Panc1 (cell line): ENCODE results near the gene FARSA. TPM values are rescaled to one million over a fixed set of nuclear protein-coding genes. Genes with fewer than 3 reads are reported as not detected.

ENCODE experiments used
- ATAC-seq: fragments of 200-7000 bp; cut with Tn5 transposase; 2 replicates; pipeline ENCODE4 v1.9.1; 2020; ENCODE audit warnings: mild to moderate bottlenecking, moderate library complexity
- BruUV-seq: library from RNA; stranded (reverse); fragments of 400-500 nt; replicated peaks from 2 replicates; lab custom pipeline; 2021; lab: Mats Ljungman, UMichigan
- CTCF ChIA-PET: fragments of 300-600 bp; sonication (Branson Sonifier 250); formaldehyde crosslinking; loops from one replicate; lab custom pipeline; 2022; ENCODE audit warnings: antibody characterized with exemption; lab: Charles Lee
- POLR2A ChIA-PET: fragments of 300-600 bp; sonication (Branson Sonifier 250); formaldehyde crosslinking; loops from one replicate; lab custom pipeline; 2022; ENCODE audit warnings: antibody characterized with exemption; lab: Charles Lee
- DNase-seq: peaks from one replicate; pipeline ENCODE4 v3.0.0-alpha.2; 2010; ENCODE audit warnings: low read depth, low spot score
- H3K27ac ChIP-seq: 2 replicates; pipeline ENCODE4 v1.5.1; 2011; ENCODE audit warnings: mild to moderate bottlenecking, low read length, inconsistent platforms
- H3K27me3 ChIP-seq: fragments of 200-500 bp; sonication (Bioruptor generic); 2 replicates; pipeline ENCODE4 v1.6.0; 2014; ENCODE audit warnings: low read length, inconsistent platforms; ENCODE audit not compliant: control insufficient read depth, insufficient read depth
- H3K36me3 ChIP-seq: fragments of 200-500 bp; sonication (Bioruptor generic); 2 replicates; pipeline ENCODE4 v1.5.1; 2014; ENCODE audit warnings: inconsistent platforms, mild to moderate bottlenecking, low read length, moderate library complexity; ENCODE audit not compliant: control insufficient read depth, insufficient read depth
- H3K4me1 ChIP-seq: 2 replicates; pipeline ENCODE4 v1.5.1; 2011; ENCODE audit warnings: inconsistent platforms, mild to moderate bottlenecking, low read length, moderate library complexity; ENCODE audit not compliant: control insufficient read depth, insufficient read depth
- H3K4me3 ChIP-seq, 2 experiments: 2 replicates each; pipeline ENCODE4 v1.5.1; 2011 to 2012; ENCODE audit warnings: low read depth in 2 of 2, low read length in 2 of 2, mild to moderate bottlenecking in 2 of 2, inconsistent platforms in 1 of 2, moderate library complexity in 1 of 2
- H3K9me3 ChIP-seq: fragments of 200-500 bp; sonication (Bioruptor generic); 2 replicates; pipeline ENCODE4 v1.5.1; 2014; ENCODE audit warnings: low read depth, mild to moderate bottlenecking, inconsistent platforms, low read length, moderate library complexity; ENCODE audit not compliant: control insufficient read depth, insufficient read depth
- POLR2AphosphoS5 ChIP-seq: IDR thresholded peaks from 2 replicates; pipeline ENCODE4 v1.6.1; 2012; ENCODE audit warnings: mild to moderate bottlenecking, low read depth, low read length, moderate library complexity
- SIN3A ChIP-seq: IDR thresholded peaks from 2 replicates; pipeline ENCODE4 v1.6.1; 2012; ENCODE audit warnings: low read depth, mild to moderate bottlenecking, low read length, moderate library complexity, borderline replicate concordance; ENCODE audit not compliant: insufficient read depth
- TCF7L2 ChIP-seq: IDR thresholded peaks from 2 replicates; pipeline ENCODE4 v1.6.1; 2011; ENCODE audit warnings: mild to moderate bottlenecking, low read depth, low read length, inconsistent platforms
- in situ Hi-C: cut with HindIII; loops from 2 replicates; pipeline ENCODE4 v1.10.0; 2016; ENCODE audit warnings: low sequenced_read_pairs, low pct_unique_long_range_greater_than_20kb
- intact Hi-C: fragments of 100-400 bp; cut with micrococcal nuclease; formaldehyde crosslinking; loops from one replicate; pipeline ENCODE4 v1.10.0; 2022; ENCODE audit not compliant: unreplicated experiment
- microRNA-seq: library from miRNA; unstranded; fragments of <30 nt; microRNA quantifications from one replicate; pipeline ENCODE4 v1.1.0, GENCODE V29; 2020; ENCODE audit not compliant: unreplicated experiment
- total RNA-seq: library from RNA; stranded (reverse); gene quantifications from one replicate; pipeline ENCODE4 v1.2.1, GENCODE V29; 2021; ENCODE audit not compliant: unreplicated experiment
- TF ChIP-seq, protein P1 (sequence below): fragments of 450-650 bp; IDR thresholded peaks from 2 replicates; pipeline ENCODE4 v1.5.1; 2017; ENCODE audit warnings: mild to moderate bottlenecking
- TF ChIP-seq, protein P2 (sequence below), 2 experiments: IDR thresholded peaks; 2 replicates each; pipeline ENCODE4 v1.6.1; 2011 to 2012; ENCODE audit warnings: low read depth in 2 of 2, control low read depth in 1 of 2, low read length in 1 of 2, mild to moderate bottlenecking in 1 of 2, moderate library complexity in 1 of 2; ENCODE audit not compliant: insufficient read depth in 1 of 2

The FARSA gene
- total RNA-seq, 1 experiment from 2014 or later, result 80.3 TPM

DNA sequence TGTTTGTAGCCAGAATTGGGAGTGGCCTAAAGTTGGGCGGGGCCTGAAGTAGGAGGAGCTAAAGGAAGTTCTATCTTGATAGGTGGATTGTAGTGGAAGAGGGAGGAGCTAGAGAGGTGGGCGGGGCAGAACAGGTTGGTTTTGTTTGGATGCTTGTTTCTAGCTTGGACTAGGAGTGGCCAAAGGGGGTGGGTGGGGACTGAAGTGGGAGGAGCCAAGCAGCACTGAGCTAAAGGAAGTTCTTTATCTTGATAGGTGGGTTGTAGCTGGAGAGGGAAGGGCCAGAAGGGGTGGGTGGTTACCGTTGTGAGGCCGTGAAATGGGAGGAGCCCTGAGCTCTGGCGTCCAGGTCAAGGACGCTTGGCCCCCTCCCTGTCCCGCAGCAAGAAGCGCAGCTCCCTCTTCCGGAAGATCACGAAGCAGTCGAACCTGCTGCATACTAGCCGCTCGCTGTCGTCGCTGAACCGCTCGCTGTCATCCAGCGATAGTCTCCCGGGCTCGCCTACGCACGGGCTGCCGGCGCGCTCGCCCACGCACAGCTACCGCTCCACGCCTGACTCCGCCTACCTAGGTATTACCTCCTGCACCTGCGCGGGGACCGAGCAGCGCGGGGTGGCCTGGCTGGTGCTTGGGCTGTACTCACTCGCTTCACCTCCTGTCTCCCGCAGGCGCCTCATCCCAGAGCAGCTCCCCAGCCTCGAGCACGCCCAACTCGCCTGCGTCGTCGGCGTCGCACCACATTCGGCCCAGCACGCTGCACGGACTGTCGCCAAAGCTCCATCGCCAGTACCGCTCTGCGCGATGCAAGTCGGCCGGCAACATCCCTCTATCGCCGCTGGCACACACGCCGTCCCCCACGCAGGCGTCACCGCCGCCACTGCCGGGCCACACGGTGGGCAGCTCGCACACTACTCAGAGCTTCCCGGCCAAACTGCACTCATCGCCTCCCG, 60.3 kb downstream of the FARSA start:
- in situ Hi-C loops (no loop called here), intact Hi-C loops (no loop called here)
- no TSS peak for BruUV-seq
- DNase-seq (no peak), ATAC-seq (peak; percentile 79)
- Histone ChIP-seq H3K9me3 (no peaks in the 10 kb centered on the region), H3K4me1 (no peaks in the 10 kb centered on the region), H3K27ac (no peak overlapping the region), H3K36me3 (no peaks in the 10 kb centered on the region), H3K27me3 (no peaks in the 10 kb centered on the region), H3K4me3 (peak overlapping the region; percentile 13 to 27; a peak in 2 of 4 replicates)
- CTCF ChIA-PET, result interaction anchor here (0.6 to 1.1 kb wide), 5 partner anchors 8 to 1478 kb away, joined by 3 to 11 read pairs (median 6); partner anchors contain the start of gene DNASE2
- TF ChIP-seq, protein P1, sequence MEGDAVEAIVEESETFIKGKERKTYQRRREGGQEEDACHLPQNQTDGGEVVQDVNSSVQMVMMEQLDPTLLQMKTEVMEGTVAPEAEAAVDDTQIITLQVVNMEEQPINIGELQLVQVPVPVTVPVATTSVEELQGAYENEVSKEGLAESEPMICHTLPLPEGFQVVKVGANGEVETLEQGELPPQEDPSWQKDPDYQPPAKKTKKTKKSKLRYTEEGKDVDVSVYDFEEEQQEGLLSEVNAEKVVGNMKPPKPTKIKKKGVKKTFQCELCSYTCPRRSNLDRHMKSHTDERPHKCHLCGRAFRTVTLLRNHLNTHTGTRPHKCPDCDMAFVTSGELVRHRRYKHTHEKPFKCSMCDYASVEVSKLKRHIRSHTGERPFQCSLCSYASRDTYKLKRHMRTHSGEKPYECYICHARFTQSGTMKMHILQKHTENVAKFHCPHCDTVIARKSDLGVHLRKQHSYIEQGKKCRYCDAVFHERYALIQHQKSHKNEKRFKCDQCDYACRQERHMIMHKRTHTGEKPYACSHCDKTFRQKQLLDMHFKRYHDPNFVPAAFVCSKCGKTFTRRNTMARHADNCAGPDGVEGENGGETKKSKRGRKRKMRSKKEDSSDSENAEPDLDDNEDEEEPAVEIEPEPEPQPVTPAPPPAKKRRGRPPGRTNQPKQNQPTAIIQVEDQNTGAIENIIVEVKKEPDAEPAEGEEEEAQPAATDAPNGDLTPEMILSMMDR, result no peak; the same call in 1 of the 2 replicates
- TF ChIP-seq SIN3A (no peak), POLR2AphosphoS5 (no peak), TCF7L2 (no peak)
- TF ChIP-seq, protein P2, sequence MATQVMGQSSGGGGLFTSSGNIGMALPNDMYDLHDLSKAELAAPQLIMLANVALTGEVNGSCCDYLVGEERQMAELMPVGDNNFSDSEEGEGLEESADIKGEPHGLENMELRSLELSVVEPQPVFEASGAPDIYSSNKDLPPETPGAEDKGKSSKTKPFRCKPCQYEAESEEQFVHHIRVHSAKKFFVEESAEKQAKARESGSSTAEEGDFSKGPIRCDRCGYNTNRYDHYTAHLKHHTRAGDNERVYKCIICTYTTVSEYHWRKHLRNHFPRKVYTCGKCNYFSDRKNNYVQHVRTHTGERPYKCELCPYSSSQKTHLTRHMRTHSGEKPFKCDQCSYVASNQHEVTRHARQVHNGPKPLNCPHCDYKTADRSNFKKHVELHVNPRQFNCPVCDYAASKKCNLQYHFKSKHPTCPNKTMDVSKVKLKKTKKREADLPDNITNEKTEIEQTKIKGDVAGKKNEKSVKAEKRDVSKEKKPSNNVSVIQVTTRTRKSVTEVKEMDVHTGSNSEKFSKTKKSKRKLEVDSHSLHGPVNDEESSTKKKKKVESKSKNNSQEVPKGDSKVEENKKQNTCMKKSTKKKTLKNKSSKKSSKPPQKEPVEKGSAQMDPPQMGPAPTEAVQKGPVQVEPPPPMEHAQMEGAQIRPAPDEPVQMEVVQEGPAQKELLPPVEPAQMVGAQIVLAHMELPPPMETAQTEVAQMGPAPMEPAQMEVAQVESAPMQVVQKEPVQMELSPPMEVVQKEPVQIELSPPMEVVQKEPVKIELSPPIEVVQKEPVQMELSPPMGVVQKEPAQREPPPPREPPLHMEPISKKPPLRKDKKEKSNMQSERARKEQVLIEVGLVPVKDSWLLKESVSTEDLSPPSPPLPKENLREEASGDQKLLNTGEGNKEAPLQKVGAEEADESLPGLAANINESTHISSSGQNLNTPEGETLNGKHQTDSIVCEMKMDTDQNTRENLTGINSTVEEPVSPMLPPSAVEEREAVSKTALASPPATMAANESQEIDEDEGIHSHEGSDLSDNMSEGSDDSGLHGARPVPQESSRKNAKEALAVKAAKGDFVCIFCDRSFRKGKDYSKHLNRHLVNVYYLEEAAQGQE (IDR thresholded peaks at IDR 0.05; ENCODE audit: insufficient read depth in 1 of 2, low read depth in 2 of 2, low read length in 1 of 2), result no peak
- POLR2A ChIA-PET, result no interaction called here

Small RNA genes within 50 kb of the gene (microRNA-seq; reads per million reads assigned to microRNA genes)
- gene MIR5695 (not detected), gene MIR6515 (2.5 reads per million)

Other genes with a start within 250 kb of the FARSA start
- gene GNG14, start 245.7 kb downstream of the FARSA start, total RNA-seq, result not detected
- gene FBXW9, start 237.1 kb downstream of the FARSA start, total RNA-seq, result 12.4 TPM
- gene TNPO2, start 209.8 kb downstream of the FARSA start, total RNA-seq, result 83.3 TPM
- 143 TPM for gene TRIR, start 199.0 kb downstream of the FARSA start, total RNA-seq
- gene GET3, start 196.2 kb downstream of the FARSA start, total RNA-seq, result 69.9 TPM
- gene BEST2, start 181.9 kb downstream of the FARSA start, total RNA-seq, result not detected
- gene HOOK2, start 158.2 kb downstream of the FARSA start, total RNA-seq, result 14.3 TPM
- 49.7 TPM for gene JUNB, start 142.2 kb downstream of the FARSA start, total RNA-seq
- 61.0 TPM for gene PRDX2, start 131.9 kb downstream of the FARSA start, total RNA-seq
- gene THSD8, start 131.6 kb downstream of the FARSA start, total RNA-seq, result 24.8 TPM
- gene RNASEH2A, start 127.1 kb downstream of the FARSA start, total RNA-seq, result 44.9 TPM
- gene RTBDN, start 99.1 kb downstream of the FARSA start, total RNA-seq, result 2.4 TPM
- gene MAST1, start 95.2 kb downstream of the FARSA start, total RNA-seq, result 3.1 TPM
- 78.9 TPM for gene DNASE2, start 52.3 kb downstream of the FARSA start, total RNA-seq
- gene KLF1, start 46.5 kb downstream of the FARSA start, total RNA-seq, result 0.10 TPM
- 15.6 TPM for gene GCDH, start 42.6 kb downstream of the FARSA start, total RNA-seq
- gene SYCE2, start 14.4 kb downstream of the FARSA start, total RNA-seq, result 1.6 TPM
- 1,060 TPM for gene CALR, start 4.9 kb upstream of the FARSA start, total RNA-seq
- 111 TPM for gene RAD23A, start 12.2 kb upstream of the FARSA start, total RNA-seq
- gene GADD45GIP1, start 23.5 kb upstream of the FARSA start, total RNA-seq, result 36.7 TPM
- gene DAND5, start 35.9 kb upstream of the FARSA start, total RNA-seq, result 0.54 TPM
- 144 TPM for gene NFIX, start 61.8 kb upstream of the FARSA start, total RNA-seq
- gene LYL1, start 169.1 kb upstream of the FARSA start, total RNA-seq, result 0.23 TPM
- gene TRMT1, start 183.0 kb upstream of the FARSA start, total RNA-seq, result 52.0 TPM
- 129 TPM for gene NACC1, start 184.6 kb upstream of the FARSA start, total RNA-seq
- gene STX10, start 216.7 kb upstream of the FARSA start, total RNA-seq, result 43.6 TPM
- gene IER2, start 216.7 kb upstream of the FARSA start, total RNA-seq, result 80.4 TPM